OCI-LY7 (cell line): ENCODE results near the gene PRKCA.

Experiments used
- EZH2phosphoT487 ChIP-seq: fragments of 200-600 bp; sonication (generic); IDR thresholded peaks from 2 replicates; pipeline ENCODE4 v1.6.1; 2018; ENCODE audit warnings: low read depth, borderline replicate concordance, mild to moderate bottlenecking, mixed run types, antibody characterized with exemption, low read length, moderate library complexity, mixed read lengths
- TF ChIP-seq, protein P1 (sequence below): fragments of 200-600 bp; sonication (generic); conservative IDR thresholded peaks from 2 replicates; pipeline ENCODE4 v1.5.1; 2014; ENCODE audit warnings: mild to moderate bottlenecking, antibody characterized with exemption, low read length, moderate library complexity, mixed read lengths

GRCh38 chr17:66351033-66351432 lies 48.6 kb downstream of the PRKCA start:
- TF ChIP-seq, protein P1, sequence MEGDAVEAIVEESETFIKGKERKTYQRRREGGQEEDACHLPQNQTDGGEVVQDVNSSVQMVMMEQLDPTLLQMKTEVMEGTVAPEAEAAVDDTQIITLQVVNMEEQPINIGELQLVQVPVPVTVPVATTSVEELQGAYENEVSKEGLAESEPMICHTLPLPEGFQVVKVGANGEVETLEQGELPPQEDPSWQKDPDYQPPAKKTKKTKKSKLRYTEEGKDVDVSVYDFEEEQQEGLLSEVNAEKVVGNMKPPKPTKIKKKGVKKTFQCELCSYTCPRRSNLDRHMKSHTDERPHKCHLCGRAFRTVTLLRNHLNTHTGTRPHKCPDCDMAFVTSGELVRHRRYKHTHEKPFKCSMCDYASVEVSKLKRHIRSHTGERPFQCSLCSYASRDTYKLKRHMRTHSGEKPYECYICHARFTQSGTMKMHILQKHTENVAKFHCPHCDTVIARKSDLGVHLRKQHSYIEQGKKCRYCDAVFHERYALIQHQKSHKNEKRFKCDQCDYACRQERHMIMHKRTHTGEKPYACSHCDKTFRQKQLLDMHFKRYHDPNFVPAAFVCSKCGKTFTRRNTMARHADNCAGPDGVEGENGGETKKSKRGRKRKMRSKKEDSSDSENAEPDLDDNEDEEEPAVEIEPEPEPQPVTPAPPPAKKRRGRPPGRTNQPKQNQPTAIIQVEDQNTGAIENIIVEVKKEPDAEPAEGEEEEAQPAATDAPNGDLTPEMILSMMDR = no peak
- TF ChIP-seq EZH2phosphoT487 = no peak
